ENCODE data around the gene H6PD. TPM values are rescaled to one million over a fixed set of nuclear protein-coding genes. Genes with fewer than 3 reads are reported as not detected.

H6PD gene
- total RNA-seq, 1 donor from 2014 or later: 23.9 TPM

- no peak overlapping the region for H3K27ac Mint-ChIP-seq (ENCODE audit: unreplicated experiment)
- no peak for TF ChIP-seq CTCF (conservative IDR thresholded peaks at IDR 0.05)
Observed at GRCh38 chr1:9202240-9202870, 32.2 kb upstream of the H6PD start.

GRCh38 chr1:9203511-9203982 lies 31.0 kb upstream of the H6PD start:
- H3K4me1 Mint-ChIP-seq: peaks cover 21% of the 10 kb centered on the region
- peaks cover 89% of the 10 kb centered on the region for H3K27me3 Mint-ChIP-seq (ENCODE audit: low read depth)
- H3K36me3 Mint-ChIP-seq (ENCODE audit: low read depth): no peaks in the 10 kb centered on the region
- no peak overlapping the region for H3K27ac Mint-ChIP-seq (ENCODE audit: unreplicated experiment)
- no peak for DNase-seq (ENCODE audit: low read depth, low spot score)
- TF ChIP-seq CTCF (conservative IDR thresholded peaks at IDR 0.05): no peak
- H3K4me3 Mint-ChIP-seq: no peak overlapping the region
- H3K9me3 Mint-ChIP-seq: no peaks in the 10 kb centered on the region

More at GRCh38 chr1:9202240-9202870, 32.2 kb upstream of the H6PD start:
- peaks cover 24% of the 10 kb centered on the region for H3K4me1 Mint-ChIP-seq
- H3K27me3 Mint-ChIP-seq (ENCODE audit: low read depth): peaks cover 94% of the 10 kb centered on the region
- DNase-seq (ENCODE audit: low read depth, low spot score): no peak
- H3K9me3 Mint-ChIP-seq: no peaks in the 10 kb centered on the region
- H3K36me3 Mint-ChIP-seq (ENCODE audit: low read depth): no peaks in the 10 kb centered on the region
- H3K4me3 Mint-ChIP-seq: no peak overlapping the region

GRCh38 chr1:9204156-9204720 lies 30.3 kb upstream of the H6PD start:
- peaks cover 84% of the 10 kb centered on the region for H3K27me3 Mint-ChIP-seq (ENCODE audit: low read depth)
- H3K27ac Mint-ChIP-seq (ENCODE audit: unreplicated experiment): no peak overlapping the region
- H3K4me1 Mint-ChIP-seq: peaks cover 20% of the 10 kb centered on the region
- H3K36me3 Mint-ChIP-seq (ENCODE audit: low read depth): no peaks in the 10 kb centered on the region
- no peaks in the 10 kb centered on the region for H3K9me3 Mint-ChIP-seq
- DNase-seq (ENCODE audit: low read depth, low spot score): no peak
- no peak overlapping the region for H3K4me3 Mint-ChIP-seq
- no peak for TF ChIP-seq CTCF (conservative IDR thresholded peaks at IDR 0.05)

- Mint-ChIP-seq H3K27ac (ENCODE audit: unreplicated experiment) (no peak overlapping the region), H3K4me1 (peaks cover 5% of the 10 kb centered on the region), H3K9me3 (no peaks in the 10 kb centered on the region), H3K27me3 (ENCODE audit: low read depth) (peaks cover 62% of the 10 kb centered on the region), H3K4me3 (no peak overlapping the region), H3K36me3 (ENCODE audit: low read depth) (no peaks in the 10 kb centered on the region)
- no peak for DNase-seq (ENCODE audit: low read depth, low spot score)
- TF ChIP-seq CTCF (conservative IDR thresholded peaks at IDR 0.05): no peak
Observed at GRCh38 chr1:9207086-9207485, 27.5 kb upstream of the H6PD start.

- Mint-ChIP-seq H3K4me1 (peaks cover 4% of the 10 kb centered on the region), H3K4me3 (no peak overlapping the region), H3K27me3 (ENCODE audit: low read depth) (peaks cover 56% of the 10 kb centered on the region), H3K27ac (ENCODE audit: unreplicated experiment) (no peak overlapping the region), H3K36me3 (ENCODE audit: low read depth) (no peaks in the 10 kb centered on the region), H3K9me3 (no peaks in the 10 kb centered on the region)
- TF ChIP-seq CTCF (conservative IDR thresholded peaks at IDR 0.05): no peak
- DNase-seq (ENCODE audit: low read depth, low spot score): no peak
Observed at GRCh38 chr1:9207715-9208114, 26.9 kb upstream of the H6PD start.
